ENCODE data around the gene CCM2.

The CCM2 gene

GRCh38 chr7:44969049-44969700 lies 30.8 kb upstream of the CCM2 start:
- ATAC-seq: no peak
- DNase-seq: peak; percentile 2

GRCh38 chr7:44969701-44970522 lies 30.1 kb upstream of the CCM2 start:
- DNase-seq: peak; percentile 5
- no peak for ATAC-seq

- ATAC-seq (no peak), DNase-seq (peak; percentile 4)
These were observed 29.4 kb upstream of the CCM2 start for GRCh38 chr7:44970523-44971051.

GRCh38 chr7:44971188-44971901 lies 28.7 kb upstream of the CCM2 start:
- peak; percentile 4 for DNase-seq
- no peak for ATAC-seq

GRCh38 chr7:44971902-44972441 lies 28.0 kb upstream of the CCM2 start:
- DNase-seq: peak; percentile 5

GRCh38 chr7:44972562-44972961 lies 27.4 kb upstream of the CCM2 start:
- ATAC-seq (no peak), DNase-seq (peak; percentile 3)

More at GRCh38 chr7:44971902-44972441, 28.0 kb upstream of the CCM2 start:
- ATAC-seq: no peak

- no peak for ATAC-seq
- DNase-seq: peak; percentile 68
These were observed 26.2 kb upstream of the CCM2 start for GRCh38 chr7:44973610-44974401.

- no peak for ATAC-seq
These were observed 25.5 kb upstream of the CCM2 start for GRCh38 chr7:44974549-44974948.

GRCh38 chr7:44975331-44976039 lies 24.5 kb upstream of the CCM2 start:
- ATAC-seq: no peak
- DNase-seq: no peak

More at GRCh38 chr7:44974549-44974948, 25.5 kb upstream of the CCM2 start:
- DNase-seq: peak; percentile 4

GRCh38 chr7:44976040-44976745 lies 23.8 kb upstream of the CCM2 start:
- DNase-seq (no peak), ATAC-seq (no peak)

GRCh38 chr7:44976746-44977196 lies 23.2 kb upstream of the CCM2 start:
- DNase-seq: no peak
- ATAC-seq: no peak

- ATAC-seq (peak; percentile 48), DNase-seq (peak; percentile 83)
These were observed 22.6 kb upstream of the CCM2 start for GRCh38 chr7:44977304-44977958.

- no peak for DNase-seq
- no peak for ATAC-seq
These were observed 22.1 kb upstream of the CCM2 start for GRCh38 chr7:44977959-44978335.

GRCh38 chr7:44978511-44979366 lies 21.3 kb upstream of the CCM2 start, which contains the start of gene MYO1G:
MYO1G (minus strand) TSS chr7:44979015; CDS start chr7:44978961, 54 bp downstream.
- ATAC-seq: peak; percentile 63
- peak; percentile 92 for DNase-seq

- no peak for ATAC-seq
These were observed 20.3 kb upstream of the CCM2 start for GRCh38 chr7:44979481-44980392.

GRCh38 chr7:44980393-44981034 lies 19.5 kb upstream of the CCM2 start:
- ATAC-seq (peak; percentile 62), DNase-seq (peak; percentile 87)

More at GRCh38 chr7:44979481-44980392, 20.3 kb upstream of the CCM2 start:
- DNase-seq: peak; percentile 60

Measured in stimulated activated naive CD8-positive, alpha-beta T cell treated with anti-CD3 and anti-CD28 coated beads, Interleukin-15, Interleukin-2, amounts not matched to agents 100 U/mL and 50 U/mL, for 24 hours (primary cell).